Measurements from ENCODE around the gene FGF8. TPM values are rescaled to one million over a fixed set of nuclear protein-coding genes. Genes with fewer than 3 reads are reported as not detected.

The FGF8 gene, protein sequence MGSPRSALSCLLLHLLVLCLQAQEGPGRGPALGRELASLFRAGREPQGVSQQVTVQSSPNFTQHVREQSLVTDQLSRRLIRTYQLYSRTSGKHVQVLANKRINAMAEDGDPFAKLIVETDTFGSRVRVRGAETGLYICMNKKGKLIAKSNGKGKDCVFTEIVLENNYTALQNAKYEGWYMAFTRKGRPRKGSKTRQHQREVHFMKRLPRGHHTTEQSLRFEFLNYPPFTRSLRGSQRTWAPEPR
- total RNA-seq (2022; extraction: Qiagen RNA extraction): 0.17 TPM in 1 of 5 replicates, not detected in the others

DNA sequence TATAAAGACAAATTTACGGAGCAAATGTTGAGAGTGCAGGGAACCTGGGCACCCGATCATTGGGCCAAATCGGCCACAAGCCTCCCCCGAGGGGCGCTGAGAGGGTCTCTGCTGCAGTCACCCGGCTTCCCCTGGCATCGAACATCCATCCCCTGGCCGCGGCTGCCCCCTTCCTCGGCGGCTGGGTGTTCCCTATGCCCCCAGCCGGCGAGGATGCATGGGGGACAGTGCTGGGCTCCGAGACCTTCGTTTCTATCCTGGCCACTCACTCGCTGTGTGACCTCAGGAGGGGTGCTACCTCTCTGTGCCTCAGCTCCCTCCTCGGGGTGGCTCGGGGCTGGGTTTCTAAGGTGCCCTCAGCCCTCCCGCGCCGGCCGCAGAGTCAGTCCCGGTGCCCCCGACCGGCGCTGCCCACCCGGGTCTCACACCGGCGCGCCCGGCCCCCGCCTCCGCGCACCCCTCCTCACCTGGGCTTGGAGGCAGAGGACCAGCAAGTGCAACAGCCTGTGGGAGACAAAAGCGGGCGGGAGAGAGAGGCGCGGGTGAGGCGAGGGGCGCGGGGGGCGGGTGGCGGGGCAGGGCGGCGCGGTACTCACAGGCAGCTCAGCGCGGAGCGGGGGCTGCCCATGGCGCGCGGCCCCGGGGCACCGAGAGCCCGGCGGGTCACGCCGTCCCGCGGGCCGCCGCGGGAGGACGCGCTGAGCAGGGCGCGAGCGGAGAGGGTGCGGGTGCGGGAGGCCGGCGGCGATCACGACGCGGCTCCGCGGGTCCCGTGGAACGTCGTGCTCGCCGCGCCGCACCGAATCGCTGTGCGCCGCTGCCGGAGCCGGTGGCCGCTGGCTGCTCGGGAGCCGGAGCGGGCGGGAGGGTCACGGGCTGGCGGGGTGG, at the start of gene FGF8:
Gene FGF8 (minus strand): TSS at position 842 of the 888 bp plus-strand sequence. CDS start 214 bp downstream, at position 628.

DNA sequence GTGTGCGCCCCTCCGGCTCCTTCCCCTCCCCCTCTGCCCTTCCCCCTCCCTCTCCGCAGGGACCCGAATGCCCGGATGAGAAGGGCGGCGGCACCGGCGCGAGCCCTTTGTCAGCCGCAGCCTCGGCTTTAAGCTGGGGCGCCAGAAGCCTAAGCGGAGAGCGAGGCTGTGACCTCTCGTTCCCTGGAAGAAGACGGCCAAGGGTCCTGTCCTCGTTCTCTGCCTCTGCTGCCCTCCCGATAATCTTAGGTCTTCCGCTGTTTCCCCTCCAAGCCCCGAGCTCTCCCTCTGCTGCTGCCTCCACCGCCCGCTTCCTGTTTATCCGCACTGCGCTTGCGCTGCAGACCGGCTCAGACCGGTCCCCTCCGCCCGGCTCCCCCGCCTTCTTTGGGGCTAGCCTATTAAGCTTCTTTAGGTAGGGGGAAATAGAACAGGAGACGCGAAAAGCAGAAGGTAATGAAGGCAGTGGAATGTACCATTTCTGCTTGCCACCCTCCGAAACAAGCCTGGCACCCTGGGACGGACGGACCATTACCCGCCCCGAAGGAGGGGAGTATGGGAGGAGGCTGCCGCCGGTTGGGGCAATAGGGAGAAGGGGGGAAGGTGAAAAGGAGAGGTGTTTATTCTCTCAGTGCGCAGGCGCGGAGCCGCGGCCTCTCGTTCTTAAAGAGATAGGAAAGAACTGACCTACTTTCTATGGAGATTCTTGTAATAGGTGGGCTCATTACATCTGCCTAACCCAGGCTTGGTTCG, 42.4 kb upstream of the FGF8 start, which contains the start of gene OGA:
Gene OGA (minus strand): TSS at position 326 of the 753 bp plus-strand sequence. CDS start 422 bp downstream, outside the sequence.

DNA sequence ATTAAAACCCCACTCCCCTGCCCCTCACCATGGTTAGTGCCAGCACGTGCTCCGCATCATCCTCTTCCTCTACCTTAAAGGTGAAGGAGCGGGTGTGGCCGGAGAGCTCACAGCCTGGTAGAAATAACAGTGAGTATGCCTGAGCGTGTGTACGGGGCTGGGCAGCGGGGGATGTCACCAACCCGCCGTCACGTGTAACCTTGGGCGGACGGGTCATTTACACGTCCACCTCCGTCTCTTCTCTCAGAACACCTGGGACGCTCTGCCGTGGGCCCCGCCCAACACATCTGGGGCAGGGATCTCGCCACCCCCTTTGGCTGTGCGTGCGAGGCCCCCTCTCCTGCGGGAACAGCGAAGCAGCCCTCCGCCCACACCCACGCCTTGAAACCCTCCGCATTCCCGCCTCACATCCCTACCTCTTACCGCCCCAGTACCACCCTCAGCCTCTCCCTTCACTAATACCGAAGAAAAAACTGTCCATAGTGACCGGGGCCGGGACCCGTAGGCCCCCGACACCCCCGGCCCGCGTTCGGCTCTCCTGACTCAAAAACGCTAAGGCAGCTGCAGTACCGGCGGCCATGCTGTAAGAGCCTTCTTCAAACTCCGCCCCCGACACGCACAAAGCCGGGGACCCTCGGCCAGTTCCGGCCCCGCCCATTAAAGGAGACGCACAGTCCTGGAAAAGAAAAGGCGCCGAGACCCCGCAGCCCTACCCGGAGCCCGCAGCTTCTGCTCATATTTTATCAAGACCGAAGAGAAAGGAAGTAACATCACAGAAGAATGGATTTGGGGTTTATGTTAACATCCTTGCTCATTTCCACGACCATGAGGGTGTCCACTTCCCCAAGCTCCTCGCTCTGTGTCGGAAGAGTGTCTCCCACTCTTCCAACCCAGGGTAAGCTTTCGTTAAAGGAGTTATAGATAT, 7.2 kb upstream of the FGF8 start, which contains the start of gene NPM3:
Gene NPM3 (minus strand): TSS at position 636 of the 925 bp plus-strand sequence. CDS start 56 bp downstream, at position 580.

Other genes starting within 250 kb of the FGF8 start
- gene POLL, start 187.9 kb downstream of the FGF8 start, total RNA-seq (2022; extraction: Qiagen RNA extraction): 12.8 to 19.0 TPM (median 16.0 TPM) in 5 replicates
- gene DPCD, start 187.8 kb downstream of the FGF8 start, total RNA-seq (2022; extraction: Qiagen RNA extraction): 30.7 to 40.4 TPM (median 32.9 TPM) in 5 replicates
- gene FBXW4, start 80.9 kb downstream of the FGF8 start, total RNA-seq (2022; extraction: Qiagen RNA extraction): 17.1 to 25.0 TPM (median 20.9 TPM) in 5 replicates
- gene NPM3, start 7.3 kb upstream of the FGF8 start, total RNA-seq (2022; extraction: Qiagen RNA extraction): 103 to 127 TPM (median 117 TPM) in 5 replicates
- 64.7 to 80.1 TPM (median 70.9 TPM) in 5 replicates for gene OGA, start 42.3 kb upstream of the FGF8 start, total RNA-seq (2022; extraction: Qiagen RNA extraction)
- 0.32 to 1.5 TPM (median 0.63 TPM) in 5 replicates for gene KCNIP2, start 67.7 kb upstream of the FGF8 start, total RNA-seq (2022; extraction: Qiagen RNA extraction)

All from A549 treated with Mapracorat at 1 μM for 4 hours (cell line).